ENCODE measurements around the gene EPN3. TPM values are rescaled to one million over a fixed set of nuclear protein-coding genes. Genes with fewer than 3 reads are reported as not detected.

The EPN3 gene
- total and polyA plus RNA-seq, 2 experiments from 2014 or later: 2.7 to 11.5 TPM

DNA sequence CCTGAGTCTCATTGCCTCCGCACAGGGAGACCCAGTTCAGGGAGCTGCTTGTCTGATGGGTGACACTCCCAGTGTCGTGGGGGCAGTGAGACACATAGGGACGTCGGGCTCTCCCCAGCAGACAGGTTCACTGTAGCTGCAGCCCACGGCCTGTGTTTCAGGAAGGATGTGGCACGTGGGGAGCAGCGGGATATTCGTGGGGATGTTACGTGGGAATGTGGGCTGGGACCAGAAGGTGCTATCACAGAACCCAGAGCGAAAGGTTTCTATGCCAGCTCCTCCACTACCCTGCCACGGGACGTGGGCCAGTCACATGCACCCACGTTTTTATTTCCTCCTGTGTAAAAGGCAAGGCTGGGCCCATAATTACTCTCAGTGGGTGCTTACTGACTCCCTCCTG, 44.3 kb downstream of the EPN3 start:
- Histone ChIP-seq H3K9me3 (ENCODE audit: low read depth) (no peaks in the 10 kb centered on the region), H3K4me3 (no peak overlapping the region), H3K27me3 (no peaks in the 10 kb centered on the region), H2AFZ (no peak overlapping the region), H3K4me2 (no peak overlapping the region), H3K9me2 (replicated peaks; ENCODE audit: insufficient read depth) (no peaks in the 10 kb centered on the region), H3K79me2 (no peaks in the 10 kb centered on the region), H3K4me1 (ENCODE audit: insufficient read depth) (no peaks in the 10 kb centered on the region), H4K20me1 (ENCODE audit: insufficient read depth, poor library complexity, severe bottlenecking) (no peaks in the 10 kb centered on the region), H3K27ac (no peak overlapping the region), H3K36me3 (replicated peaks; ENCODE audit: insufficient read depth, low read depth) (no peaks in the 10 kb centered on the region)
- no peak for DNase-seq (ENCODE audit: low spot score)
- WGBS (ENCODE audit: low lambda C conversion rate, missing lambda C conversion rate): 89% methylated on average over 13 of the region's 13 CpGs
- no peak for TF ChIP-seq EZH2 (IDR thresholded peaks at IDR 0.05; ENCODE audit: borderline replicate concordance)
- TF ChIP-seq, protein P1, sequence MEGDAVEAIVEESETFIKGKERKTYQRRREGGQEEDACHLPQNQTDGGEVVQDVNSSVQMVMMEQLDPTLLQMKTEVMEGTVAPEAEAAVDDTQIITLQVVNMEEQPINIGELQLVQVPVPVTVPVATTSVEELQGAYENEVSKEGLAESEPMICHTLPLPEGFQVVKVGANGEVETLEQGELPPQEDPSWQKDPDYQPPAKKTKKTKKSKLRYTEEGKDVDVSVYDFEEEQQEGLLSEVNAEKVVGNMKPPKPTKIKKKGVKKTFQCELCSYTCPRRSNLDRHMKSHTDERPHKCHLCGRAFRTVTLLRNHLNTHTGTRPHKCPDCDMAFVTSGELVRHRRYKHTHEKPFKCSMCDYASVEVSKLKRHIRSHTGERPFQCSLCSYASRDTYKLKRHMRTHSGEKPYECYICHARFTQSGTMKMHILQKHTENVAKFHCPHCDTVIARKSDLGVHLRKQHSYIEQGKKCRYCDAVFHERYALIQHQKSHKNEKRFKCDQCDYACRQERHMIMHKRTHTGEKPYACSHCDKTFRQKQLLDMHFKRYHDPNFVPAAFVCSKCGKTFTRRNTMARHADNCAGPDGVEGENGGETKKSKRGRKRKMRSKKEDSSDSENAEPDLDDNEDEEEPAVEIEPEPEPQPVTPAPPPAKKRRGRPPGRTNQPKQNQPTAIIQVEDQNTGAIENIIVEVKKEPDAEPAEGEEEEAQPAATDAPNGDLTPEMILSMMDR (IDR thresholded peaks at IDR 0.05; ENCODE audit: poor library complexity): no peak
- no peak for TF ChIP-seq EZH2phosphoT487 (IDR thresholded peaks at IDR 0.05; ENCODE audit: low read depth, severe bottlenecking, unreplicated experiment)

DNA sequence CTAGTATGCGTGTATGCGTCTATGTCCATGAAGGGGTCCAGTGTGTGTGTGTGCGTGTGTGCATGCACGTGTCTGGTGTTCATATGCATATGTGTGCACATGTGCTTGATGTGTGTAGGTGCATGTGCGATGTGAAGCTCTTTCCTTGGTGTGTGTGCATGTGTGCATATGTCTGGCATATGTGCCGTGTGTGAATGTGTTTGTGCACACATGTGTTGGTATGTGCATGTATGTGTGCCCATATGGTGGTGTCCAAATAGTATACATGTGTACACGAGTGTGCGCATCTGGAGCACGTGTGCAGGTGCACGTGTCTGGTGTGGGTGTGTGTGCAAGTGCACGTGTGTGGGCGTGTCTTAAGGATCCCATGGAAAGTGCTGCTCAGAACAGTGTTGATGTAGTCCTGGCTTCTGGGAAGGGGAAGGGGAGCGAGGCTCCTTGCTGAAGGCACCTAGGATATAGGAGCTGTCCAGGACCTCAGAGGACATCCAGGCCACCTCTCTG, 45.0 kb downstream of the EPN3 start:
- Histone ChIP-seq H3K9me2 (replicated peaks; ENCODE audit: insufficient read depth) (no peaks in the 10 kb centered on the region), H3K27me3 (no peaks in the 10 kb centered on the region), H3K4me1 (ENCODE audit: insufficient read depth) (no peaks in the 10 kb centered on the region), H3K79me2 (no peaks in the 10 kb centered on the region), H3K27ac (no peak overlapping the region), H4K20me1 (ENCODE audit: insufficient read depth, poor library complexity, severe bottlenecking) (no peaks in the 10 kb centered on the region), H3K4me3 (no peak overlapping the region), H3K36me3 (replicated peaks; ENCODE audit: insufficient read depth, low read depth) (no peaks in the 10 kb centered on the region), H3K4me2 (no peak overlapping the region), H3K9me3 (ENCODE audit: low read depth) (no peaks in the 10 kb centered on the region), H2AFZ (no peak overlapping the region)
- TF ChIP-seq, protein P1 (IDR thresholded peaks at IDR 0.05; ENCODE audit: poor library complexity): no peak
- TF ChIP-seq EZH2phosphoT487 (IDR thresholded peaks at IDR 0.05; ENCODE audit: low read depth, severe bottlenecking, unreplicated experiment) (no peak), EZH2 (IDR thresholded peaks at IDR 0.05; ENCODE audit: borderline replicate concordance) (no peak)
- no peak for DNase-seq (ENCODE audit: low spot score)
- WGBS (ENCODE audit: low lambda C conversion rate, missing lambda C conversion rate): 98% methylated on average over 13 of the region's 13 CpGs

DNA sequence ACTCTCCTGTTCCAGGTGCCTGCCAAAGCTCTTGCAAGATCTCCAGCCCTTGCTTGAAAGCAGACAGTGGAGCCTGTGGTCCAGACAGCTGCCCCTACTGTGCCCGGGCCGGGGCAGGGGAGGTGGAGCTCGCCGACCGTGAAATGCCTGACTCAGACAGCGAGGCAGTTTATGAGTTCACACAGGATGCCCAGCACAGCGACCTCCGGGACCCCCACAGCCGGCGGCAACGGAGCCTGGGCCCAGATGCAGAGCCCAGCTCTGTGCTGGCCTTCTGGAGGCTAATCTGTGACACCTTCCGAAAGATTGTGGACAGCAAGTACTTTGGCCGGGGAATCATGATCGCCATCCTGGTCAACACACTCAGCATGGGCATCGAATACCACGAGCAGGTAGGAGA, 45.6 kb downstream of the EPN3 start:
- Histone ChIP-seq H3K36me3 (replicated peaks; ENCODE audit: insufficient read depth, low read depth) (no peaks in the 10 kb centered on the region), H3K4me2 (no peak overlapping the region), H4K20me1 (ENCODE audit: insufficient read depth, poor library complexity, severe bottlenecking) (no peaks in the 10 kb centered on the region), H3K4me1 (ENCODE audit: insufficient read depth) (no peaks in the 10 kb centered on the region), H3K4me3 (no peak overlapping the region), H3K27ac (no peak overlapping the region), H3K9me2 (replicated peaks; ENCODE audit: insufficient read depth) (no peaks in the 10 kb centered on the region), H3K79me2 (no peaks in the 10 kb centered on the region), H3K27me3 (no peaks in the 10 kb centered on the region), H2AFZ (no peak overlapping the region), H3K9me3 (ENCODE audit: low read depth) (no peaks in the 10 kb centered on the region)
- no peak for DNase-seq (ENCODE audit: low spot score)
- TF ChIP-seq EZH2 (IDR thresholded peaks at IDR 0.05; ENCODE audit: borderline replicate concordance): no peak
- no peak for TF ChIP-seq EZH2phosphoT487 (IDR thresholded peaks at IDR 0.05; ENCODE audit: low read depth, severe bottlenecking, unreplicated experiment)
- TF ChIP-seq, protein P1 (IDR thresholded peaks at IDR 0.05; ENCODE audit: poor library complexity): no peak
- WGBS (ENCODE audit: low lambda C conversion rate, missing lambda C conversion rate): 86% methylated on average over 16 of the region's 16 CpGs

DNA sequence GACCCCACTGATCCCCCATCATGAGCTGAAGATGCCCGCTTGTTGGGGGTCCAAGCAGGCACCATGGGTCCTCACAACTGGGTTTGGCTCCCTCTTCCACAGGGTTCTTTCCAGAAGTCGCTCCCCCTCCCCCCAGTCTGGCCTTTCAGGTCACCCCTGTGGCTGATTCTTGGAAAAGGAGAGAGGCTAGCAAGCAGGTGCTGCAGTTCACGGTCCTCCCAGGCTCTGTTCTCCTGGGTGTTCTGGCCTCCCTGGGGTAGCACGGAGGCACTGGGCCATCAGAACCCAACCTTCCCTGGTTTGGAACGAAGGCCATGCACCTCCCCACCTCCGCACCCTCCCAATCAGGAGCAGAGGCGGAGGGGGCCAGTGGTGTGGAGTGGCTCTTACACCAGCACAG, 46.9 kb downstream of the EPN3 start:
- no peaks in the 10 kb centered on the region for H3K79me2 ChIP-seq
- H3K9me3 ChIP-seq (ENCODE audit: low read depth): no peaks in the 10 kb centered on the region
- no peak overlapping the region for H3K4me2 ChIP-seq
- H4K20me1 ChIP-seq (ENCODE audit: insufficient read depth, poor library complexity, severe bottlenecking): no peaks in the 10 kb centered on the region
- WGBS (ENCODE audit: low lambda C conversion rate, missing lambda C conversion rate): 92% methylated on average over 7 of the region's 7 CpGs
- no peaks in the 10 kb centered on the region for H3K4me1 ChIP-seq (ENCODE audit: insufficient read depth)
- no peaks in the 10 kb centered on the region for H3K36me3 ChIP-seq (replicated peaks; ENCODE audit: insufficient read depth, low read depth)
- H3K27me3 ChIP-seq: no peaks in the 10 kb centered on the region
- TF ChIP-seq, protein P1 (IDR thresholded peaks at IDR 0.05; ENCODE audit: poor library complexity): no peak
- TF ChIP-seq EZH2phosphoT487 (IDR thresholded peaks at IDR 0.05; ENCODE audit: low read depth, severe bottlenecking, unreplicated experiment) (no peak), EZH2 (IDR thresholded peaks at IDR 0.05; ENCODE audit: borderline replicate concordance) (no peak)
- no peak overlapping the region for H2AFZ ChIP-seq
- H3K4me3 ChIP-seq: no peak overlapping the region
- H3K27ac ChIP-seq: no peak overlapping the region
- no peaks in the 10 kb centered on the region for H3K9me2 ChIP-seq (replicated peaks; ENCODE audit: insufficient read depth)
- no peak for DNase-seq (ENCODE audit: low spot score)
